ENCODE measurements around the gene HIRA. TPM values are rescaled to one million over a fixed set of nuclear protein-coding genes. Genes with fewer than 3 reads are reported as not detected.

Gene HIRA
- total and polyA plus RNA-seq, 2 experiments from 2014 or later = 9.4 to 58.3 TPM

GRCh38 chr22:19405133-19405532 is 26.4 kb downstream of the HIRA start:
- Histone ChIP-seq H3K4me1 (ENCODE audit: insufficient read depth) (no peaks in the 10 kb centered on the region), H3K79me2 (replicated peaks; ENCODE audit: insufficient read depth) (no peaks in the 10 kb centered on the region; the same call in none of the 2 replicates), H3K36me3 (ENCODE audit: insufficient read depth) (peaks cover 27% of the 10 kb centered on the region), H3K9me2 (ENCODE audit: insufficient read depth) (no peaks in the 10 kb centered on the region), H2AFZ (no peak overlapping the region), H3F3A (replicated peaks; ENCODE audit: low read depth) (no peaks in the 10 kb centered on the region), H3K27ac (ENCODE audit: low read depth) (no peak overlapping the region), H3K4me3 (no peak overlapping the region), H4K20me1 (replicated peaks; ENCODE audit: insufficient read depth) (peaks cover 22% of the 10 kb centered on the region), H3K27me3 (ENCODE audit: insufficient read depth) (no peaks in the 10 kb centered on the region), H3K4me2 (no peak overlapping the region)
- H3K4me3 Mint-ChIP-seq = no peak overlapping the region
- TF ChIP-seq, protein P1, sequence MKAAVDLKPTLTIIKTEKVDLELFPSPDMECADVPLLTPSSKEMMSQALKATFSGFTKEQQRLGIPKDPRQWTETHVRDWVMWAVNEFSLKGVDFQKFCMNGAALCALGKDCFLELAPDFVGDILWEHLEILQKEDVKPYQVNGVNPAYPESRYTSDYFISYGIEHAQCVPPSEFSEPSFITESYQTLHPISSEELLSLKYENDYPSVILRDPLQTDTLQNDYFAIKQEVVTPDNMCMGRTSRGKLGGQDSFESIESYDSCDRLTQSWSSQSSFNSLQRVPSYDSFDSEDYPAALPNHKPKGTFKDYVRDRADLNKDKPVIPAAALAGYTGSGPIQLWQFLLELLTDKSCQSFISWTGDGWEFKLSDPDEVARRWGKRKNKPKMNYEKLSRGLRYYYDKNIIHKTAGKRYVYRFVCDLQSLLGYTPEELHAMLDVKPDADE (IDR thresholded peaks at IDR 0.05) = no peak
- TF ChIP-seq JUNB (IDR thresholded peaks at IDR 0.05; ENCODE audit: unreplicated experiment) (no peak), POLR2AphosphoS5 (IDR thresholded peaks at IDR 0.05; ENCODE audit: low read depth) (no peak), ZNF462 (CRISPR knock-in tag; IDR thresholded peaks at IDR 0.05) (no peak), ZNF331 (CRISPR knock-in tag; IDR thresholded peaks at IDR 0.05; ENCODE audit: low read depth) (no peak), STAT1 (IDR thresholded peaks at IDR 0.05; ENCODE audit: unreplicated experiment) (no peak), NANOG (IDR thresholded peaks at IDR 0.05; ENCODE audit: borderline replicate concordance) (no peak)
- TF ChIP-seq, protein P2, sequence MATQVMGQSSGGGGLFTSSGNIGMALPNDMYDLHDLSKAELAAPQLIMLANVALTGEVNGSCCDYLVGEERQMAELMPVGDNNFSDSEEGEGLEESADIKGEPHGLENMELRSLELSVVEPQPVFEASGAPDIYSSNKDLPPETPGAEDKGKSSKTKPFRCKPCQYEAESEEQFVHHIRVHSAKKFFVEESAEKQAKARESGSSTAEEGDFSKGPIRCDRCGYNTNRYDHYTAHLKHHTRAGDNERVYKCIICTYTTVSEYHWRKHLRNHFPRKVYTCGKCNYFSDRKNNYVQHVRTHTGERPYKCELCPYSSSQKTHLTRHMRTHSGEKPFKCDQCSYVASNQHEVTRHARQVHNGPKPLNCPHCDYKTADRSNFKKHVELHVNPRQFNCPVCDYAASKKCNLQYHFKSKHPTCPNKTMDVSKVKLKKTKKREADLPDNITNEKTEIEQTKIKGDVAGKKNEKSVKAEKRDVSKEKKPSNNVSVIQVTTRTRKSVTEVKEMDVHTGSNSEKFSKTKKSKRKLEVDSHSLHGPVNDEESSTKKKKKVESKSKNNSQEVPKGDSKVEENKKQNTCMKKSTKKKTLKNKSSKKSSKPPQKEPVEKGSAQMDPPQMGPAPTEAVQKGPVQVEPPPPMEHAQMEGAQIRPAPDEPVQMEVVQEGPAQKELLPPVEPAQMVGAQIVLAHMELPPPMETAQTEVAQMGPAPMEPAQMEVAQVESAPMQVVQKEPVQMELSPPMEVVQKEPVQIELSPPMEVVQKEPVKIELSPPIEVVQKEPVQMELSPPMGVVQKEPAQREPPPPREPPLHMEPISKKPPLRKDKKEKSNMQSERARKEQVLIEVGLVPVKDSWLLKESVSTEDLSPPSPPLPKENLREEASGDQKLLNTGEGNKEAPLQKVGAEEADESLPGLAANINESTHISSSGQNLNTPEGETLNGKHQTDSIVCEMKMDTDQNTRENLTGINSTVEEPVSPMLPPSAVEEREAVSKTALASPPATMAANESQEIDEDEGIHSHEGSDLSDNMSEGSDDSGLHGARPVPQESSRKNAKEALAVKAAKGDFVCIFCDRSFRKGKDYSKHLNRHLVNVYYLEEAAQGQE (IDR thresholded peaks at IDR 0.05; ENCODE audit: unreplicated experiment) = no peak
- H3K27ac Mint-ChIP-seq = no peak overlapping the region
- ATAC-seq (no peak), DNase-seq (ENCODE audit: low spot score) (no peak)
- H3K27me3 Mint-ChIP-seq (ENCODE audit: insufficient read depth, low read depth, poor library complexity) = peaks cover 16% of the 10 kb centered on the region
- H3K4me1 Mint-ChIP-seq = no peaks in the 10 kb centered on the region
- H3K9me3 Mint-ChIP-seq = no peaks in the 10 kb centered on the region
- peaks cover 68% of the 10 kb centered on the region for H3K36me3 Mint-ChIP-seq (ENCODE audit: low read depth)
